HG03439 (cell line): ENCODE data around the gene FGA.

ENCODE experiments used
- ATAC-seq: cut with Tn5 transposase; IDR thresholded peaks from one replicate; pipeline ENCODE4 v1.9.1; 2021; ENCODE audit warnings: mild to moderate bottlenecking, moderate library complexity; ENCODE audit not compliant: unreplicated experiment

FGA gene

DNA sequence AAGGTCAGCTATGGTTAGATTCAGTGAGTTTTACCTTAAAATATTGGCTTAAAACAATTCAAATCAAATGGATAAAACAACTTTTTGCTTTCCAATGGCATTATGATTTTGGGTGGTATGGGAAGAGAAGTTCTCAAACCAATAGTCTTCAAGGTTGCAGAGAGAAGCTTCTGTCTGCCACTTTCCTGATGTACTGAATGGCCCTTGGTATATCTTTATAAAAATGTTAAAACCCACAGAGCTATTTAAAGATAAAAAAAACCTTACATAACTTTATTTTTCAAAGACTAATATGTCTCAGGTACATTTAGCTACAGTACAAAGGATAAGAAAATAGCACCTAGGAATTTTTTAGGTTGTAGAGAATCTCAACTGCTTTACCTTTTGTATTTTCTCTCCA lies 6.9 kb downstream of the FGA start:
- ATAC-seq = no peak

DNA sequence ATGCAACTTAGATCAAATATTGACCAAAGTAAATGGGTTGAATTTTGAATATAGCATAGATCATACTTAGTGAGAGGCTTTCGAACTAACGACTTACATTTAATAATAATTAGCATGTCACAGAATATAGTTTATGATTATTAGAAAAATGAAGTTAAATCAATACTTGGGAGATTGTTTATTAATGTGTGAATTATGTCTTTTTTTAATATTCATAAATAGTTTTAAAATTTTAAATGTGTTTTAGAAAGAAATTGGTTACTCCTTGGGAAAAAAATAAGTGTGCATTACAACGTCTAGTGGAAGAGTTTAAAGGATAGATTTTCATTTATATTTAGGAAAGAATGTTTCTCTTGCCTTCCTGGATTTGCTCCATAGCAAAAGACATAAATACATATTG lies 7.3 kb downstream of the FGA start:
- ATAC-seq = no peak

DNA sequence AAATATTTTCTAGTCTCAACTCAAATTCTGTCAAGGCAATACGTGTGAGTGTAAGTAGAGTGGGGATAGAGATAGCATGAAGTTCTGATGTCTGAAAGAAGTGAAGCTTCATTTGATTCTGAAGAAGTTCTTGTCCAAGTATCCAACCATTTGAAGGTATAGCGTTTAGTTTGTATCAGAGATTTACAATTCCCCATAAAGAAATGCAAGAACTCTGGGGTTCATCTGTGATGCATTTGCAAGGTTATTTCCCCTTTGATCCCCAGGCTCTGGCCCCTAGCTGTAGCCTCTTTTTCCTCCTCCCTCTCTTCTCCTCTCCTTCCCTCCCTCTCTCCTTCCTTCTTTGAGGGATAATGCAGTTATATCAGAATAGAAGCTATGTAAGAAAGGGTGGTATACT lies 7.8 kb downstream of the FGA start:
- no peak for ATAC-seq

GRCh38 chr4:154579927-154580326 lies 10.6 kb downstream of the FGA start:
- ATAC-seq = no peak

DNA sequence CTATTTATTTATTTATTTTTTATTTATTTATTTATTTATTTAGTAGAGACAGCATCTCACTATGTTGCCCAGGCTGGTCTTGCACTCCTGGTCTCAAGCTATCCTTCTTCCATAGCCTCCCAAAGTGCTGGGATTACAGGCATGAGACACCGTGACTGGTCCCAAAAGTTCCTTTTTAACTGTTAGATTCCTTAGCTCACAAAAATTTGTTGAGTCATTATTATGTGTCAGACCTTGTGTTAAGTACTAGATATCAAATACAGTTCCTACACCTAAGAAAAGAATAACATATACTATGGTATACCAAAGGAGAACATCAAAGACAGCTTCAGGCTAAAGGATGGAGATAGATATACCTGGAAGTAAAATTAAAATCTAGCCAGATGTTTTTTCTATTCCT lies 11.6 kb downstream of the FGA start:
- no peak for ATAC-seq

DNA sequence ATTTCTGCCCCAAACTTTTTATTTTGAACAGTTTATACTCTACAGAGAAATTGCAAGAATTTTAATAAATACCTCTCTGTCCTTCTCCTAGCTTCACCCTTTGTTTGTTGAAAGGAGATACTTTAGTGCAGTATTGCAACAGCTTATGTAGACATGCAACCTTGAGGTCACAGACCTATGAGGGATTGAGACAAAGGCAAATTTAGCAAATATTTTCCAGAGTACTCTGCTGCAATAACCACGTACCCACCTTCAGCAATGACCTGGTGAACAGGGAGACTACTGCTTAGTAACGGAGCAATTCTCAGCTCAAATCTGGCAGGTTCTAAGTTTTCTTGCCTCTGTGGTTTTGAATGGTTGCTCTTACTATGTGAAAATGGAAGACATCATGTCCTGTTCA lies 13.2 kb downstream of the FGA start:
- no peak for ATAC-seq

DNA sequence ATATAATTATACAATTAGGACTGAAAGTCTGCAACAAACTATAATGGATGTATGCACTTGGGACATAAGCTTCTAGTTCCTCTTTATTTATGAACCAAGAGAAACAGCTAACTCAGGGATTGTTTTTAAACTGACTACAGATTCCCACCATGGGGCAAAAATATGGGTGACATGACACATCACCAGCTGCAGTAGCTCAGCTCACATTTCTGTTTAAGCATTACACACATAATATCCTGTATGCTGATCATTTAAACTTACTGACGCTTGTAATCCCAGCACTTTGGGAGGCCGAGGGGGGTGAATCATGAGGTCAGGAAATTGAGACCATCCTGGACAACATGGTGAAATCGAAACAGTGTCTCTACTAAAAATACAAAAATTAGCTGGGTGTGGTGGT lies 16.2 kb downstream of the FGA start:
- ATAC-seq = no peak

DNA sequence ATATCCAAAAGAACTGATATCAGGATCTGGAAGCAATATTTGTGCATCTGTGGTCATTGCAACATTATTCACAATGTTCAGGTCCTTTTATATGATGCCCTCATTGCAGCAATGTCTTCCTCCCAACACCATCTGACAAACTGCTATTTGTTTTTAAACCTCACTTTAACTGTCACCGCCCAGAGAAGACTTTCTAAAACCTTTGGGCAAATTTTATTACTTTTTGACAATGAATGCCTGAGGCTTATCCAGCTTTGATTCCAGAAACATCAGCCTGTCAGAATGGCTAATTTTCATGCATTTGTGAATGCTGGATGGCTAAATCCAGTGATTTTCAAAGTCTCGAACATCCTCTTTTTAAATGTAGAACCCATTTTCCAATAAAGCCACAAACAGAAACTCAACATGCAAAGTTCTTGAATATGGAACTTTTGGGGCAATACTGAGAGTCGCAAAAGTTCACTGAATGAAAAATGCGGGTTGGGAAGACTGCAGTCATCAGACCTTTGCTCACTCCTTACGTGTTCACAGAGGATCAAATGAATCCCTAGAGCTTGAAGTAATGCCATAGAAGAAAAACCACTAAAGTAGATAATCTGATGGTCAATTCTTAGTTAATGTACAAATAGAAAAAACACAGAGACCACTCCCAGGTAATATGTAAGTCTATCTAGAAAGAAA lies 17.2 kb downstream of the FGA start:
- no peak for ATAC-seq

DNA sequence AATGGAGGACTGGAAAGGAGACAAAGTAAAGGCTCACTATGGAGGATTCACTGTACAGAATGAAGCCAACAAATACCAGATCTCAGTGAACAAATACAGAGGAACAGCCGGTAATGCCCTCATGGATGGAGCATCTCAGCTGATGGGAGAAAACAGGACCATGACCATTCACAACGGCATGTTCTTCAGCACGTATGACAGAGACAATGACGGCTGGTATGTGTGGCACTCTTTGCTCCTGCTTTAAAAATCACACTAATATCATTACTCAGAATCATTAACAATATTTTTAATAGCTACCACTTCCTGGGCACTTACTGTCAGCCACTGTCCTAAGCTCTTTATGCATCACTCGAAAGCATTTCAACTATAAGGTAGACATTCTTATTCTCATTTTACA lies 21.0 kb downstream of the FGA start:
- no peak for ATAC-seq

DNA sequence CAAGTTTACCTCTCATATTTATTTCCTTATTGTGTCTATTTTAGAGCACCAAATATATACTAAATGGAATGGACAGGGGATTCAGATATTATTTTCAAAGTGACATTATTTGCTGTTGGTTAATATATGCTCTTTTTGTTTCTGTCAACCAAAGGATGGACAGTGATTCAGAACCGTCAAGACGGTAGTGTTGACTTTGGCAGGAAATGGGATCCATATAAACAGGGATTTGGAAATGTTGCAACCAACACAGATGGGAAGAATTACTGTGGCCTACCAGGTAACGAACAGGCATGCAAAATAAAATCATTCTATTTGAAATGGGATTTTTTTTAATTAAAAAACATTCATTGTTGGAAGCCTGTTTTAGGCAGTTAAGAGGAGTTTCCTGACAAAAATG lies 21.5 kb downstream of the FGA start:
- ATAC-seq = no peak

GRCh38 chr4:154566639-154567204 lies 23.8 kb downstream of the FGA start:
- no peak for ATAC-seq

DNA sequence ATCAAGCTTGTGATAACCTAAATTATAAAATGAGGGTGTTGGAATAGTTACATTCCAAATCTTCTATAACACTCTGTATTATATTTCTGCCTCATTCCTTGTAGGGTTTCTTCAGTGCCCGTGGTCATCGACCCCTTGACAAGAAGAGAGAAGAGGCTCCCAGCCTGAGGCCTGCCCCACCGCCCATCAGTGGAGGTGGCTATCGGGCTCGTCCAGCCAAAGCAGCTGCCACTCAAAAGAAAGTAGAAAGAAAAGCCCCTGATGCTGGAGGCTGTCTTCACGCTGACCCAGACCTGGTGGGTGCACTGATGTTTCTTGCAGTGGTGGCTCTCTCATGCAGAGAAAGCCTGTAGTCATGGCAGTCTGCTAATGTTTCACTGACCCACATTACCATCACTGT lies 24.8 kb downstream of the FGA start:
- ATAC-seq = no peak

DNA sequence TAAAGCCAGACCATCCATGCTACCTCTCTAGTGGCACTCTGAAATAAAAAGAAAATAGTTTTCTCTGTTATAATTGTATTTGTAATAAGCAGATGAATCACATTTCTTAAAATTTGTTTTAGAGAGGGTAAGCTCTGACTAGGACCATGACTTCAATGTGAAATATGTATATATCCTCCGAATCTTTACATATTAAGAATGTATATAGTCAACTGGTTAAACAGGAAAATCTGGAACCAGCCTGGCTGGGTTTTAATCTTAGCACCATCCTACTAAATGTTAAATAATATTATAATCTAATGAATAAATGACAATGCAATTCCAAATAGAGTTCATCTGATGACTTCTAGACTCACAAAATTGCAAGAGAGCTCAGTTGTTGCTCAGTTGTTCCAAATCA lies 26.2 kb downstream of the FGA start:
- ATAC-seq = no peak

DNA sequence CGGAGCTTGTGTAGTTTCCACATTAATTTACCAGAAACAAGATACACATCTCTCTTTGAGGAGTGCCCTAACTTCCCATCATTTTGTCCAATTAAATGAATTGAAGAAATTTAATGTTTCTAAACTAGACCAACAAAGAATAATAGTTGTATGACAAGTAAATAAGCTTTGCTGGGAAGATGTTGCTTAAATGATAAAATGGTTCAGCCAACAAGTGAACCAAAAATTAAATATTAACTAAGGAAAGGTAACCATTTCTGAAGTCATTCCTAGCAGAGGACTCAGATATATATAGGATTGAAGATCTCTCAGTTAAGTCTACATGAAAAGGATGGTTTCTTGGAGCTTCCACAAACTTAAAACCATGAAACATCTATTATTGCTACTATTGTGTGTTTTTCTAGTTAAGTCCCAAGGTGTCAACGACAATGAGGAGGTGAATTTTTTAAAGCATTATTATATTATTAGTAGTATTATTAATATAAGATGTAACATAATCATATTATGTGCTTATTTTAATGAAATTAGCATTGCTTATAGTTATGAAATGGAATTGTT lies 27.8 kb downstream of the FGA start, which contains the start of gene FGB:
TSS of gene FGB (plus strand) at position 315 of the 558 bp plus-strand sequence. CDS start at position 323, 8 bp downstream.
- no peak for ATAC-seq

- ATAC-seq = no peak
These were observed 29.7 kb downstream of the FGA start for GRCh38 chr4:154560824-154561231.

DNA sequence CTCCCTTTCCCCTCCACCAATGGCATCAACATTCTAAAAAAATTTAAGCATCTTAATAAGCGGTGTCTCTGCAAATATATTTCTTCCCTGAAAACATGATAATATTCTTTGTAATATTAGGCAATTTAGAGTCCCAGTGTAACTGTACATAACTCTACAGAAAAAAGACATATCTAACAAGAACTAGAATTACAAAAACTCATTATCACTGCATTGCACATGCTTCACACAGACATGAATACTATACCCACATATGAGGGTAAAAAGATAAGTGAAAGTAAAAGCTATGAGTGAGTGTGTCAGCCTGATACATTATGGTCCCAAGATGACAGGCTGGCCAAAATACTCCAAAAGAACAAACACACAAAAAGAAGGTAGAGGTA lies 30.1 kb downstream of the FGA start:
- ATAC-seq = no peak

- peak; percentile 74 for ATAC-seq
These were observed 30.8 kb downstream of the FGA start for GRCh38 chr4:154559494-154560418.

GRCh38 chr4:154559141-154559493 lies 31.4 kb downstream of the FGA start:
- no peak for ATAC-seq

DNA sequence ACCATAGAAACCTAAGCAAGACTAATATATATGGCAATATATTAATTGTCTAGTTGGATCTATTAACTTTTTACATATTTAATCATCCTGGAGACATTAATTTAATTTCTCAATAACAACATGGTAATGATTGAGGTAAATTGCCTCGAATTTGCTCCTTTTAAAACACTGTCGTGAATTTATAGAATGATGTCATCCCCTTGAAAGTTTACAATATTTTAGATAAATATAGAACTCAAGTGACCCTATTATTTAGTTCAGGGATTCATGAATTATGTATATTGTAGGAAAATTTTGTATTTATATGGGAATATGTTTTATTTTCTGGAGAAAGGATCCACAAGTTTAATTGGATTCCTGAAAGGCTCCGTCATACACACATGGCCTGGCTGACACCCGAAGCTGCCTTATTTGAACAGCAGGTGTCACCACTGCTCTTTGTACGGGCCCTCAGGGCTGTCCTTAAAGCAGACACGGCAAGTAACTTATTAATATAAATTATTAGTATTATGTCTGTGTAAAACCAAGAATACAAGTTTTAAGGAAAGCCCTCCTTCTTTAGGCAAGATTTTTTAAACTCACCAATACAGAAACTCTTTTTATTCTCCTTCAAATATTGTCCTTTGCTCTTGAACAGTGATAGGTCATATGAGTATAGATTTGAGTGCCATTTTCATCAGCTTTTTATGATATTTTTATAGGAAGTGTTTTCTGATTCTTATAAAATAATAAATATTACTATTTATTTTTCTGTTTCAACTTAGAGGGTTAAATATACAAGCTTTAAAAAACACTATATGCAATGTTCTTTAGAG lies 38.5 kb downstream of the FGA start:
- ATAC-seq = peak; percentile 55

DNA sequence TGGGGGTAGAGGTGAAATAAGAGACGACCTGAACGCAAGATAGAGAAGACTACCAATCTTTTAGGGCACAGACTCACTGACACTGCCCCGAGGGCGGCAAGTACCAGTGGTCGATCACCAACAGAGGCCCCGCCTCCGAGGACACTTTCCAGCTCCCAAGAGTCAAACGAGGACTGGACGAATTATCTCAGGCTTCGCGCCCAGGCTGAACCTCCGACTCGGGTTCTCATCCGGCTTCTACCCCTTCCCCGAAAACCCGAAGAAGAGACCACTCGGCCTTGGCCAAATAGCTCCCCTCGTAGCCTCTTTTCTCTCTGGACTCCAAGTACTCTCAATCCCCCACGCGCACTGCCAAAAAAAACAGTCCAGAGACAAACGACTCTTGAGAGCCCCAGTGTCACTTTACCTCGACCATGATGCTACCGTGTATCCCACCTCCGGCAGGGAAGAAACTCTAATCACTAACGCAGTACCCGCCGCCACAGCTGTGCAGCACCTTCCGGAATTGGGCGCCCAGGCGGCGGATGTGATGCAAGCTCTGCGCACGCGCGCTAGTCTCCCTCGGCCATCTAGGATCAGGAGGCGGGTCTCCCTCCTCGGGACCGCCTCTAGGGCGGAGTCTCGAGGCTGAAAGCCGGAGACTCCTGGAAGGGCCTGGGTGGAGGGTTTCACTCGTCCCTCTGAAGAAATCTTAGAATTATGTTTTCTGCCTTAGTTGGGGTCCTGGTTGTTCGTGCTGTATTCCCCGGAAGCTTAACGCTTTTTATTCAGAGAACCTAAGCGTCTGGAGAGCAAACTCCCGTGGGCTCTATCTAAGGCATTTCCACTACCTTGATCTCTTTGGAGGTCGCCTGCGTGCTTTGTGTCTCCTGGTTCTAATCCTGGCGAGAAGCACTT lies 40.4 kb downstream of the FGA start, which contains the start of gene PLRG1:
TSS of gene PLRG1 (minus strand) at position 507 of the 897 bp plus-strand sequence. CDS start at position 415, 92 bp downstream.
- peak; percentile 99 for ATAC-seq
